ENCODE measurements around the gene L3MBTL4.

GRCh38 chr18:6115710-6116109, 299.0 kb downstream of the L3MBTL4 start:
- TF ChIP-seq CTCF (conservative IDR thresholded peaks at IDR 0.05; ENCODE audit: low read length) (no peak), EZH2phosphoT487 (IDR thresholded peaks at IDR 0.05; ENCODE audit: borderline replicate concordance, low read depth, low read length) (no peak)
